ENCODE results near the gene MVP. TPM values are rescaled to one million over a fixed set of nuclear protein-coding genes. Genes with fewer than 3 reads are reported as not detected.
A peak's percentile ranks its signal among the peaks of the same experiment; 100 is the strongest.

Gene MVP
- total RNA-seq, 2 donors from 2014 or later, result 175 to 190 TPM

DNA sequence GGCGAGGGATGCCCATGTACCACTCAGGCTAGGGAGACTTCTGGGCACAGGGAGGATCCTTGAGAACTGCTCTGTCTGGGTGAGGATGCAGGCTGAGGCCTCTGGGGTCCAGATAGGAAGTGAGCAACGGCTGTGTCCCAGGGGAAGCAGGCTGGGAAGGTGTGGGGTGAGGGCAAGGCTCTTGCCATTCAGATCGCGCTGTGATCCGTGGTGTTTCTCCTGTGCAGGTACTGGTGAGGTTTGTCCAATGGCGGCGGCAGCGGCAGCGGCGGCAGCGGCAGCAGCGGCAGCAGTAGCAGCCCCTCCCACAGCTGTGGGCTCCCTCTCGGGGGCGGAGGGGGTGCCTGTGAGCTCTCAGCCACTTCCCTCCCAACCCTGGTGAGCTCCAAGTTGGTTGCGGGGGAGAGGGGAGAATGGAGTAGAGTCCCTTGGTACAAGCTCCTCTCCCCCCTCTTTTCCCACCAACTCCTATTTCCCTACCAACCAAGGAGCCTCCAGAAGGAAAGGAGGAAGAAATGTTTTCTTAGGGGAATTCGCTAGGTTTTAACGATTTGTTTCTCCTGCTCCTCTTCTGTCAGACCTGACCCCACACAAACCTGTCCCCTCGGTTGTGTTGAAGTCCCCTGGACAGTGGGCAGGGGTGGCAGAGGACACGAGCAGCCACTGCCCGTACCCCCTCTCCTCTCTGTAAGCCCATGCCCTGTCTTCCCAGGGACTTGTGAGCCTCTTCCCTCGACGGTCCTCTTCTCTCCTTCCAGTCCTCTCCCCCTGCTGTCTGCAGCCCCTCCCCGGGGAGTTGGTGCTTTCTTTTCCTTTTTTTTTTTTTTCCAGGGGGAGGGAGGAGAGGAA, 10.2 kb upstream of the MVP start:
- DNase-seq (ENCODE audit: low spot score) (no peak), ATAC-seq (ENCODE audit: insufficient number of reproducible peaks, low FRiP score, low read depth) (no peak)
- no peaks in the 10 kb centered on the region for H3K9me3 ChIP-seq
- peaks cover 45 to 70% of the 10 kb centered on the region in 2 donors for H3K4me1 ChIP-seq (ENCODE audit: control insufficient read depth in 1 of 2, low read depth in 2 of 2)
- H3K27ac ChIP-seq, result peak overlapping the region; percentile 92 to 96
- H3K36me3 ChIP-seq, result peaks cover 9% of the 10 kb centered on the region
- no peaks in the 10 kb centered on the region for H3K27me3 ChIP-seq (replicated peaks; ENCODE audit: insufficient read depth)
- no peak for TF ChIP-seq CTCF (IDR thresholded peaks at IDR 0.05)
- peak overlapping the region; percentile 79 for H3K4me3 ChIP-seq

DNA sequence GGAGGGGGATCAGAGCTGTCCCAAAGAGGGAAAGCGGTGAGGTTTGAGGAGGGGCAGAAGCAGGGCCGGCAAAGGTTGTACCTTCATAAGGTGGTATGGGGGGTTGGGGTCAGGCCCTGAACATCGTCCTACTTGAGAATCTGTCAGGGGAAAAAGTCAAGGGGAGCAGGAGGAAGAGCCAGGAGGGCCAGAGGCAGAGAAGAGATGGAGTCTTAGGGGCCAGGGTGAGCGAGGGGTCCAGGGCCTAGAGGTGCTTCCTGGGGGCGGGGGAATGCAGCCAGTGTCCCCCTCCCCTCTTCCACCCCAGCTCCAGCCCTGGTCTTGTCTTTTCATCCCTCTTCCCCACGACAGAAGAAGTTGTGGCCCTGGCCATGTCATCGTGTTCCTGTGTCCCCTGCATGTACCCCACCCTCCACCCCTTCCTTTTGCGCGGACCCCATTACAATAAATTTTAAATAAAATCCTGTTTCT, 9.5 kb upstream of the MVP start:
- peak overlapping the region; percentile 92 to 96 for H3K27ac ChIP-seq
- ATAC-seq (ENCODE audit: insufficient number of reproducible peaks, low FRiP score, low read depth), result no peak
- peaks cover 47 to 73% of the 10 kb centered on the region in 2 donors for H3K4me1 ChIP-seq (ENCODE audit: control insufficient read depth in 1 of 2, low read depth in 2 of 2)
- no peak for TF ChIP-seq CTCF (IDR thresholded peaks at IDR 0.05)
- H3K9me3 ChIP-seq, result no peaks in the 10 kb centered on the region
- no peak for DNase-seq (ENCODE audit: low spot score)
- no peaks in the 10 kb centered on the region for H3K27me3 ChIP-seq (replicated peaks; ENCODE audit: insufficient read depth)
- H3K4me3 ChIP-seq, result peak overlapping the region; percentile 79
- H3K36me3 ChIP-seq, result peaks cover 9% of the 10 kb centered on the region

DNA sequence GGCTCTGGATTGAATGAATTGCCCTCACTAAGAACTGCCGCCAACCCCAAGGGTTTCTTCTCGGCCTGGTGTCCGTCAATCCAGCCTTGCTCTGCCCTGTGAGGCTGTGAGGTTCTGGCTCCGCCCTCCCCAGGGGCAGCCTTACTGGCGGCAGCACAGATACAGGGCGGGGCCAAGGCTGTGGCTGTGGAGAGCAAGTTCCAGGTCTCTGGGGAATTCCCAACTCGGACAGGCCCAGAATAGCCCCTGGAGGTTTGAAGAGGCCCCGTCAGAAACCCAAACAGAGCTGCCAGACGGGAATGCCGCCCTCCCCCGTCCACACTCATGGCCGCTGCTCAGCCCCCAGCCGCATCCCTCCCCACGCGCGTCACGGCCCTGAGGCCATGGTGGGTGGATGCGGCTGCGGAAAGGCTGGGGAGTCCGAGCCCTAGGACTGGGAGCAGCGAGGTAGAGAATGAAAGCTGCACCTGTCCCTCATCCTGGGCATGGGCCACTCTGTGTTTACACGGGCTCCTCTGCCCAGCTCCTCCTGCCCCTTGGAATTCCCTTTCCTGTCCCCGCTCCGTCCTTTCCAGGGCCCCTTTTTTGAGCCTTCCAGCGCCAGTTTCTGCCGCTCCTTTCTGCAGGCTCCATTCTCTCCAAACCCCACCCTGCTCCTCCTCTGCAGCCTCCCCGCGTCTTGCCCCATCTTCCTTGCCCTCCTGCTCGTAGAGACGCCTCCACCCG, 8.9 kb upstream of the MVP start:
- no peak for TF ChIP-seq CTCF (IDR thresholded peaks at IDR 0.05)
- no peaks in the 10 kb centered on the region for H3K9me3 ChIP-seq
- peak overlapping the region; percentile 79 for H3K4me3 ChIP-seq
- H3K36me3 ChIP-seq, result peaks cover 9% of the 10 kb centered on the region
- no peaks in the 10 kb centered on the region for H3K27me3 ChIP-seq (replicated peaks; ENCODE audit: insufficient read depth)
- H3K4me1 ChIP-seq (ENCODE audit: control insufficient read depth in 1 of 2, low read depth in 2 of 2), result peaks cover 47 to 73% of the 10 kb centered on the region in 2 donors
- DNase-seq (ENCODE audit: low spot score) (peak; percentile 97), ATAC-seq (ENCODE audit: insufficient number of reproducible peaks, low FRiP score, low read depth) (peak; percentile 25)
- H3K27ac ChIP-seq, result peak overlapping the region; percentile 92 to 96

DNA sequence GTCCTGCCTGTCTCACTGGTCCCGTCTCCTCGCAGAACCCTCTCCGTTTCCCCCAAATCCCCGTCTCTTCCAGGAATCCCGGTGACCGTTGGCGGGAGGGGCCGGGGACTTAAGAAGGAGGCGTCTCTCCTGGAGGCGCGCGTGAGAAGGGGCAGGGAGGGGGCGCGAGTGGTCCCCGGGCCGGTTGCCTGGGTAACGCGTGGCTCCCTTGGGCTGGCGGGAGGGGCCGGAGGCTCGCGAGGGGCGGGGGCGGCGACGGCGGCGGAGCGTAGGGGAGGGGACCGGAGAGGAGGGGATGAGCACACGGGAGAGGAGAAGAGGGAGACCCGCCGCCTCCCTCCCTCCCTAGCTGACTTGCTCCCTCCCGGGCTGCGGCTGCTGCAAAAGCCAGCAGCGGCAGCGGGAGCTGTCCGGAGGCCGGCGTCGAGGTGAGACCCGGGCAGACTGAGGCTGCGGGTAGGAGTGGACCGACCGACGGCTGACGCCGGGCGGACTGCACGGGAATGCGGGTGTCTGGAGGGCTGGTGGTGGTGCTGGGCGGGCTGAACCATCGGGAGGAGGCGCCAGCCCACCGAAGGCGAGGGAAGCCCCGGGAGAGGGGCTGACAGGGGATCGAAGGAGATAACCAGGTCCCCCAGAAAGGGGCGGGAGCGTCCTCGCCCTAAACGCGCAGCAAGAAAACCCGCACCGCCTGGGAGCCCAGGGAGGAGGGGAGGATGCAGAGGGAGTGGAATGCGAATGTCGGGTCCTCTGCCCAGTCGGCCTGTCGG, 8.2 kb upstream of the MVP start, which contains the start of gene PRRT2:
TSS of gene PRRT2 (plus strand) at position 298 of the 770 bp plus-strand sequence. CDS start 862 bp downstream, outside the sequence.
- no peaks in the 10 kb centered on the region for H3K9me3 ChIP-seq
- peaks cover 50 to 77% of the 10 kb centered on the region in 2 donors for H3K4me1 ChIP-seq (ENCODE audit: control insufficient read depth in 1 of 2, low read depth in 2 of 2)
- ATAC-seq (ENCODE audit: insufficient number of reproducible peaks, low FRiP score, low read depth), result no peak
- peak within 1 kb of the TSS; percentile 92 to 96 for H3K27ac ChIP-seq
- peak within 1 kb of the TSS; percentile 79 for H3K4me3 ChIP-seq
- H3K36me3 ChIP-seq, result peaks cover 9% of the 10 kb centered on the region
- H3K27me3 ChIP-seq (replicated peaks; ENCODE audit: insufficient read depth), result no peaks in the 10 kb centered on the region
- no peak for TF ChIP-seq CTCF (IDR thresholded peaks at IDR 0.05)
- peak; percentile 50 for DNase-seq (ENCODE audit: low spot score)
